GM18867 (cell line): ENCODE data around the gene GULP1.
"Not testable (repeated sequence)": the region's sequence is repeated elsewhere in the genome, so short reads cannot be mapped to it uniquely, and the experiment has no call there.

Experiments
- ATAC-seq: cut with Tn5 transposase; IDR thresholded peaks from one replicate; pipeline ENCODE4 v1.9.1; 2021; ENCODE audit warnings: mild to moderate bottlenecking, moderate library complexity; ENCODE audit not compliant: unreplicated experiment

GULP1 gene, protein sequence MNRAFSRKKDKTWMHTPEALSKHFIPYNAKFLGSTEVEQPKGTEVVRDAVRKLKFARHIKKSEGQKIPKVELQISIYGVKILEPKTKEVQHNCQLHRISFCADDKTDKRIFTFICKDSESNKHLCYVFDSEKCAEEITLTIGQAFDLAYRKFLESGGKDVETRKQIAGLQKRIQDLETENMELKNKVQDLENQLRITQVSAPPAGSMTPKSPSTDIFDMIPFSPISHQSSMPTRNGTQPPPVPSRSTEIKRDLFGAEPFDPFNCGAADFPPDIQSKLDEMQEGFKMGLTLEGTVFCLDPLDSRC

DNA sequence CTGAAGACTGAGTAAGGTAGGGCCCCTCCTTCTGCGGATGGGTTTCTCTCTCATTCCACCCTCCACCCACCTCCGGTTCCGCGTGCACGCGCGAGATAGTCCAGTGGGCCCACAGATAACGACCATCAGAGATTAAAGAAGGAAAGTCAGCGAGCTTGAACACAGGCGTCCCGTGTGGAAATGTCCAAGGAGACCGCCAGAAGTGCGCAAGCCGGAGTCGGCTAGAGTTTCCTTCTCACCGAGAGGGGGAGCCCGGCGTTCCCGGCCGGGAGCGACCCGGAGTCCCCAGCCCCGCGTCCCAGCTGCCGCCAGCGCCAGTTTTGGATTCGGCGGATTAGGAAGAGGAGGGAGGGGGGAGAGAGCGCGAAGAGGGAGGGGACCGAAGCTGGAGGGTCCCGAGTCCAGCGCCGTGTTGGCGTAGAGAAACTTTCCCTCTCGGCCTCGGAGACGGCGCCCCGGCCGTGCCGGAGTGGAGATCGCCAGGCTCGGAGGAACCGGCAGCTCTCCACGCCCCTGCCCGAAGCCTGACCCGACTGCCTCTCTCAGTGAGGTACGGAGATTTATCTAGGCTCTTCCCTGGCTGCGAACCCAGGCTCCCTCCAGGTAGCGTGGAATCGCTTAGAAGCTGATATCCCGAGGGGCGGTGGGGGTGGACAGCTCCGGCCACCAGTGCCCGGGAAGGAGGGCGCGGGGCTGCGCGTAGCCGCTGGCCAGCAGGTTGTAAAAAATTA is at the start of gene GULP1:
Gene GULP1 (plus strand): TSS at position 258 of the 731 bp plus-strand sequence. CDS start 185,829 bp downstream, outside the sequence.
- ATAC-seq = no peak

- no peak for ATAC-seq
Observed at GRCh38 chr2:188243381-188243780, 48.3 kb upstream of the GULP1 start.

DNA sequence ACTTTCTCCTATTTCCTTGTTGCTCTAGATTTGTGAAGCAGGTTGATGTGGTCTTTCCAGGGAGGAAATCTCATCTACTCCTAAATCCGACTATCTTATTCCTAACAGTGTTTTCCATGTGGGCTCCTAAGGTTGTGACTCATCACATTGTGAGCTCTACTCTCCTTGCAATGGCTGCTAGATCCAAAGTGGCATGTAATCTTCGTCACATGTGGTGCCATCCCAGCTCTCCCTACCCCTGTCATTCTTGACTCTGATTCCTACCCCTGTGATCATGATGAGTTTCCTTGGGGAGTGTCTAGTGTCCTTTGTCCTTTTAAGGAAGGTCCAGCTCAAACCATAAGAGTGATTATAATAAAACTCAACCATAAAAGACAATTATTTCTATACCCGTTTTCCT is 47.3 kb upstream of the GULP1 start:
- ATAC-seq = no peak

- no peak for ATAC-seq
Observed at GRCh38 chr2:188245230-188245629, 46.4 kb upstream of the GULP1 start.

DNA sequence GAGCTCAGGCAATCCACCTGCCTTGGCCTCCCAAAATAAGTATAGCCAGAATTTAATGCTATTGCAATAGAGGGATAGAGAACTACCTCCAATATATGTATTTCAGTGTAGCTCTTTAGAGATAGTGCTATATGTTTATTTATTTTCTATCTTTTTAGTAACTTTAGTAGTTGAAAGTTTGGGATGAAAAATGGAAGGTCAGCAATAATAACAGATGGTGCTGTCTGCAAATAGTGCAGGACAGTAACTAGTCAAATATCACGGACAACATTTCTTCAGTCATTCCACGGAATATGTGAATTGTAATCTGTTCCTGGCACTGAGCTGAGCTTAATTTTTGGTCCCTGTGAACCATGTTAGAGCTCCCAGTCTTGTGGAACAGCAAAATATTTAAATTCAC is 43.2 kb upstream of the GULP1 start:
- no peak for ATAC-seq

GRCh38 chr2:188251034-188251433 is 40.6 kb upstream of the GULP1 start:
- no peak for ATAC-seq

GRCh38 chr2:188256420-188256819 is 35.3 kb upstream of the GULP1 start:
- no peak for ATAC-seq

DNA sequence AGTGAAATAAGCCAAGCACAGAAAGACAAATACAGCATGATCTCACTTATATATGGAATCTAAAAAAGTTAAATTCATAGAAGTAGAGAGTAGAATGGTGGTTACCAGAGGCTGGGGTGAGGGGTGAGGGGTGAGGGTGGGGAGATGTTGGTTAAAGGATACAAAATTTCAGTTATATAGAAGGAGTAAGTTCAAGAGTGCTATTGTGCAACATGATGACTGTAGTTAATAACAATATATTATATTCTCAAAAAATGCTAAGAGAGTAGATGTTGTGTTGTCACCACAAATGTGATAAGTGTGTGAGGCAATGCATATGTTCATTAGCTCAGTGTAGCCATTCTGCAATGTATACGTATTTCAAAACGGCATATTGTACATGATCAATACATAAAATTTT is 26.4 kb upstream of the GULP1 start:
- ATAC-seq = no peak

- no peak for ATAC-seq
Observed at GRCh38 chr2:188267776-188268175, 23.9 kb upstream of the GULP1 start.

DNA sequence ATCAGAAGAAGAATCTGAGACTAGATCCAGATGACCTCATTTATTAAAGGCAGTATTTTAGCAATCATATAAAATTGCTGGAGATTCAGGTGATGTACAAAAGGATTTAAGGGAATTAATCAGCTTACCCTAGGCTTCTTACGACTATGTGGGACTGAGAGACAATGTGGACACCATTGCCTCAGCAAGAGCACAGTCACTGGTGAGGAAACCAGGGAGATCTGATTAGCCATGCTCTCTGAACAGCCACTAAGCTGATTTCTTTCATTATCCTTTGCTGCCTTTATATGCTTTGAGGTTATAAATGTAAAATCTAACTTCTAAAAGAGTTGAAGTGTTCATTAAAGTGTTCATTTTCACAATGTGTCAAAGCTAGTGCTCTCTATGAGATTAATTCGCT is 22.7 kb upstream of the GULP1 start:
- no peak for ATAC-seq

GRCh38 chr2:188272121-188272520 is 19.6 kb upstream of the GULP1 start:
- no peak for ATAC-seq

DNA sequence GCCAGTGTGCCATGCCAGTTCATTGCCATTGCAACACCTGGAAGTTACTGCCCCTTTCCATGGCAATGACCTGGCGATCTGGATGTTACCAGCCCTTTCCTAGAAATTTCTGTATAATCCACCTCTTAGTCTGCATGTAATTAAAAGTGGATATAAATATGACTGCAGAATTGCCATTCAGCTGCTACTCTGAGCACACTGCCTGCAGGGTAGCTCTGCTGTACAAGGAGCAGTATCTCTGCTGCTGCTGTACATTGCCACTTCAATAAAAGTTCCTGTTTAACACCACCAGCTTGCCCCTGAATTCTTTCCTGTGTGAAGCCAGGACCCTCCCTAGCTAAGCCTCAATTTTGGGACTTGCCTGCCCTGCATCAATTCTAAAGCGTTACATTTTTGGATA is 17.4 kb upstream of the GULP1 start:
- no peak for ATAC-seq

DNA sequence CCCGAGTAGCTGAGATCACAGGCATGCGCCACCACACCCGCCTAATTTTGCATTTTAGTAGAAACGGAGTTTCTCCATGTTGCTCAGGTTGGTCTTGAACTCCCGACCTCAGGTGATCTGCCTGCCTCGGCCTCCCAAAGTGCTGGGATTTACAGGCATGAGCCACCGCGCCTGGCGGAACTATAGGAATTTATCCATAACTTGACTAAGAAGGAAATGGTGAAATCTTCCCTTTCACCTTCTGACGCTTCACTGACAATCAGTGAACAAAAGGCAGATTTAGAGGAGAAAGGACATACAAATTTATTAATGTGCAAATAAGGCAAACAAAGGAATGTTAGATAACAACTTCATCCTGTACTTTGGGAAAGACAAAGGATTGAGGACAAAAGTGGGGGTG is 15.4 kb upstream of the GULP1 start:
- ATAC-seq = no peak

DNA sequence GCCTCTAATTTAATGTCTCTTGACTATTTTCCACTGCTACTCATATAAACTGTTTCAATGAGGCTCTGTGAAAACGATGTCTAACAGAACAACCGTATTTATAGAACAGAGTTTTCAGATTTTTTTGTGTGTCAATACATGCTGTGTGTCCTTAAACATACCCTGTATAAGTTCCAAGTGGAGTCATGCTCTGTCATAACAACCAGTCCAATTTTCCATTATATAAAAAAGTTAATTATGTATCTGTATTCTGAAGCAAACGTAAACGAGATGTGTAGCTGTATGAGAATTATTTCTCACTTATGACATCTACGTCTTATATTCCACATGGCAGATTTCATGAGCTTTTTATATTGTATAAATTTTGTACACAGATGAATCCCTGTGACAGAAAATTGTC is 13.9 kb upstream of the GULP1 start:
- ATAC-seq = no peak

- ATAC-seq = no peak
Observed at GRCh38 chr2:188278388-188279092, 13.1 kb upstream of the GULP1 start.

DNA sequence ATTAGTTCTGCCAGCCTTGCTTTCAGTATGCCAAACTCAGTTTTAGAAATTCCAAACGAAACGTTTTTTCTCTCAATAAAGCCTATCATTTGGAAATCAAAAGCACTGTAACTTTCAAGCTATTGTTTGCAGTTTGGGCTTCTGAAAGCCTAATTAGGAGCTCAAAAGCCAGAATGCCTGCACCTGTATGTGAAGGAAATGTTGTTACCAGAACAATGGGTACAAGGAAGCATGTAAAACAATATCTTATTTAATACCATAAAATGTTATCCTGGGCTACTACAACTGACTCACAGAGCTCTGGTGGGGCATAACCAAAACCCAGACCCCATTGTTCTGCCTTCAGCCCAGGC is 12.6 kb upstream of the GULP1 start:
- ATAC-seq = no peak

DNA sequence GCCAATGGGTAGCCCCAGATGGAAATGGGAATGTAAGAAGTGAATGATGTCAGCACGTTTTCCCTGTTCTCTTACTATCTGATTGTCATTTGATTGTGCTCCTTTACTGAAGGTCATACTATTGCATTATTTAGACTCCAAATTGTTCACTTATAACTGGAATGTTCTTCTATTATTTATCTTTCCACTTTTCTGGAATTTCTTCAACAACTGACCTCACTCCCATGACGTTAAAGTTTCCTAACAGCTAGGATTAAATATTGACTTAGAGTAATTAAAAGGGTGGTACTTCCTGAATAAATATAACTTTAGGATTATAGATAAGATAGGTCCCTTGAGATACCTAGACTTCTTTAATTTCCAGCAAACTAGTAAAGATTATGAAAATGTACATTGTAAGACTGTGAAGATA is 10.9 kb upstream of the GULP1 start:
- no peak for ATAC-seq

GRCh38 chr2:188282907-188283306 is 8.8 kb upstream of the GULP1 start:
- no peak for ATAC-seq

- ATAC-seq = not testable (repeated sequence)
Observed at GRCh38 chr2:188284251-188284650, 7.4 kb upstream of the GULP1 start.

- no peak for ATAC-seq
Observed at GRCh38 chr2:188285049-188285448, 6.6 kb upstream of the GULP1 start.

- no peak for ATAC-seq
Observed at GRCh38 chr2:188285774-188286173, 5.9 kb upstream of the GULP1 start.

- no peak for ATAC-seq
Observed at GRCh38 chr2:188291142-188291616, 495 bp upstream of the GULP1 start.
